Measurements from ENCODE around the gene USF1.

Gene USF1

DNA sequence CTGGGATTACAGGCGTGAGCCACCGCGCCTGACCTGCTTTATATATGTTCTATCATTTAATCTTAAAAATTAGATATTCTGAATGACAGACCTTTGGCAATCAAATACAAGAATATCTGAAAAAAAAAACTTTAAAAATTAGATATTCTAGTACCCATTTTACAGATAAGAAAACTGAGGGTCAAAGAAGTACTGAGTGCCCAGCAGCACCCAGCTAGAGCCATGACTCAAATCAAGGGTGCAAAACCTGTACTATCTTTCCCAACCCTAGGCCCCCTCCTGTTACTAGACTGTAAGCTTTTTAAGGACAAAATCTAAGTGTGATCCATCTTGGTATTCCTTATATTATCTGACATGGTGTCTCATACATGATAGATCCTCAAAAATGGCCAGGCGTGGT is 15.6 kb upstream of the USF1 start:
- in situ Hi-C loops (cut with HindIII; ENCODE audit: low sequenced_read_pairs): no loop called here
- DNase-seq (ENCODE audit: low read depth, low spot score): no peak
- no peak overlapping the region for H3K4me3 ChIP-seq (ENCODE audit: low read depth, low read length)
- no peak for TF ChIP-seq CTCF (IDR thresholded peaks at IDR 0.05; ENCODE audit: low read depth, low read length)

GRCh38 chr1:161059293-161059692 is 13.5 kb upstream of the USF1 start:
- TF ChIP-seq CTCF (IDR thresholded peaks at IDR 0.05; ENCODE audit: low read depth, low read length): no peak

GRCh38 chr1:161054805-161055204 is 9.0 kb upstream of the USF1 start:
- no peak for DNase-seq (ENCODE audit: low read depth, low spot score)
- in situ Hi-C loops (cut with HindIII; ENCODE audit: low sequenced_read_pairs): no loop called here
- H3K4me3 ChIP-seq (ENCODE audit: low read depth, low read length): no peak overlapping the region
- TF ChIP-seq CTCF (IDR thresholded peaks at IDR 0.05; ENCODE audit: low read depth, low read length): no peak

More at GRCh38 chr1:161059293-161059692, 13.5 kb upstream of the USF1 start:
- no peak overlapping the region for H3K4me3 ChIP-seq (ENCODE audit: low read depth, low read length)
- no peak for DNase-seq (ENCODE audit: low read depth, low spot score)
- in situ Hi-C loops (cut with HindIII; ENCODE audit: low sequenced_read_pairs): no loop called here

DNA sequence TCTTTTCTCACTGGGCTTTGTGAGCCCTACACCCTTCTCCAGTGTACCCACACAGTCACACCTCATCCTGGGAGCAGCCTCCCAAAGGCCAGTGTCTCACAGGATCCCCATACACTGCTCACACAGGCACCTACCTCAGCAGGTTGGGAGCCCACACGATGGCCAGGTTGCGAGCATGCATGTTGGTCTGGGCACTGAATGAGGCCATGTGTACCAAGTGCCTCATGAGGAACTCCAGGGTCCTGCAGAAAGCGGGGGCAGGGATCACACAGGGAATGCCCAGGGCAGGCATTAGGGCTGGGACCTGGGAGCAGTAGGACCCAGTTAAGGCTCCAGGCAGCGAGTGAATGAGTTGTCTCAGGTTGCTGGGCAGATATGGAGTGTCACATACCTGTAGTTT is 8.5 kb upstream of the USF1 start:
- no peak overlapping the region for H3K4me3 ChIP-seq (ENCODE audit: low read depth, low read length)
- no peak for DNase-seq (ENCODE audit: low read depth, low spot score)
- in situ Hi-C loops (cut with HindIII; ENCODE audit: low sequenced_read_pairs): no loop called here
- TF ChIP-seq CTCF (IDR thresholded peaks at IDR 0.05; ENCODE audit: low read depth, low read length): no peak

GRCh38 chr1:161052899-161053298 is 7.1 kb upstream of the USF1 start:
- H3K4me3 ChIP-seq (ENCODE audit: low read depth, low read length): no peak overlapping the region
- no peak for TF ChIP-seq CTCF (IDR thresholded peaks at IDR 0.05; ENCODE audit: low read depth, low read length)
- no peak for DNase-seq (ENCODE audit: low read depth, low spot score)
- in situ Hi-C loops (cut with HindIII; ENCODE audit: low sequenced_read_pairs): no loop called here

- no peak for DNase-seq (ENCODE audit: low read depth, low spot score)
- no peak for TF ChIP-seq CTCF (IDR thresholded peaks at IDR 0.05; ENCODE audit: low read depth, low read length)
- H3K4me3 ChIP-seq (ENCODE audit: low read depth, low read length): no peak overlapping the region
- in situ Hi-C loops (cut with HindIII; ENCODE audit: low sequenced_read_pairs): no loop called here
Observed at GRCh38 chr1:161051219-161051618, 5.4 kb upstream of the USF1 start.

All from astrocyte of the spinal cord (primary cell).